Prostate gland (tissue), 2 donors: ENCODE measurements around the gene NUMA1.

Source experiments
- POLR2A ChIP-seq: fragments of 450-650 bp; IDR thresholded peaks from one replicate; pipeline ENCODE4 v1.6.1; 2016; ENCODE audit warnings: antibody characterized with exemption, mild to moderate bottlenecking
- TF ChIP-seq, protein P1 (sequence below), 4 experiments: fragments of 200-600 bp in 2 of 4; fragments of 450-650 bp in 2 of 4; sonication (generic) in 2 of 4; IDR thresholded peaks; 1 replicate in 3 of 4; 2 replicates in 1 of 4; pipeline ENCODE4 v1.5.1; 2016 to 2019; ENCODE audit warnings: antibody characterized with exemption in 4 of 4, mild to moderate bottlenecking in 2 of 4, moderate library complexity in 2 of 4

DNA sequence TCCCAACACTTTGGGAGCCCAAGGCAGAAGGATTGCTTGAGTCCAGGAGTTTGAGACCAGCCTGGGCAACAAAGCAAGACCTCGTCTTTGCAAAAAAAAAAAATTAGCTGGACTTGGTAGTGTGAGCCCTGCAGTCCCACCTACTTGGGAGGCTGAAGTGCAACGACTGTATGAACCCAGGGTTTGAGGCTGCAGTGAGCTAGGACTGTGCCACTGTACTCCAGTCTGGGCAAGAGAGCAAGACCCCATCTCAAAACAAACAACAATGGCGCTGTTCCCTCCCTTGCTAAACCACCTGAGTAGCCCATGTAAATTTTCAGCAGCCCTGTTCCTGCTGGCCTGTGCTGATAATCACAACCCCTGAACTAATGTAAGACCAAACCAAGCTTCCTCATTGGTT, 19.7 kb upstream of the NUMA1 start:
- no peak for TF ChIP-seq POLR2A
- TF ChIP-seq, protein P1, sequence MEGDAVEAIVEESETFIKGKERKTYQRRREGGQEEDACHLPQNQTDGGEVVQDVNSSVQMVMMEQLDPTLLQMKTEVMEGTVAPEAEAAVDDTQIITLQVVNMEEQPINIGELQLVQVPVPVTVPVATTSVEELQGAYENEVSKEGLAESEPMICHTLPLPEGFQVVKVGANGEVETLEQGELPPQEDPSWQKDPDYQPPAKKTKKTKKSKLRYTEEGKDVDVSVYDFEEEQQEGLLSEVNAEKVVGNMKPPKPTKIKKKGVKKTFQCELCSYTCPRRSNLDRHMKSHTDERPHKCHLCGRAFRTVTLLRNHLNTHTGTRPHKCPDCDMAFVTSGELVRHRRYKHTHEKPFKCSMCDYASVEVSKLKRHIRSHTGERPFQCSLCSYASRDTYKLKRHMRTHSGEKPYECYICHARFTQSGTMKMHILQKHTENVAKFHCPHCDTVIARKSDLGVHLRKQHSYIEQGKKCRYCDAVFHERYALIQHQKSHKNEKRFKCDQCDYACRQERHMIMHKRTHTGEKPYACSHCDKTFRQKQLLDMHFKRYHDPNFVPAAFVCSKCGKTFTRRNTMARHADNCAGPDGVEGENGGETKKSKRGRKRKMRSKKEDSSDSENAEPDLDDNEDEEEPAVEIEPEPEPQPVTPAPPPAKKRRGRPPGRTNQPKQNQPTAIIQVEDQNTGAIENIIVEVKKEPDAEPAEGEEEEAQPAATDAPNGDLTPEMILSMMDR (IDR thresholded peaks at IDR 0.05): no peak
